ENCODE measurements around the gene SLC22A23.
A peak's percentile ranks its signal among the peaks of the same experiment; 100 is the strongest.

Gene SLC22A23

DNA sequence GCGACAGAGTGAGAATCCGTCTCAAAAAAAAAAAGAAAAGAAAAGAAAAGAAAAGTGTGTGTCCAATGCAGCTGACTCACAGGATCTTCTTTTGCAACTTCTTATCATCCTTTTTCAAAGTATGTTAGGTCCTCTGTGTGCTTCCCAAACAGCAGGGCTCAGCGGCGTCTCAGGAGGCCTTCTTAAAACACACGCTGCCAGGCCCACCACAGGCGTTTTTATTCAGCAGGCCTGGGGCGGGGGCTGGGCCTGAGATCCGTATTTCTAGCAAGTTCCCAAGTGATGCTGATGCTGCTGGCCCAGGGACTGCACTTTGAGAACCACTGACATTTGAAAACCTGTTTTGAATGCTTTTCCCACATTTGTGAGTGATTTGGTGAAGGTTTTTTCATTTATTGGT is 141.0 kb downstream of the SLC22A23 start:
- no peaks in the 10 kb centered on the region for H3K36me3 ChIP-seq
- H3K4me3 ChIP-seq = no peak overlapping the region
- TF ChIP-seq, protein P1, sequence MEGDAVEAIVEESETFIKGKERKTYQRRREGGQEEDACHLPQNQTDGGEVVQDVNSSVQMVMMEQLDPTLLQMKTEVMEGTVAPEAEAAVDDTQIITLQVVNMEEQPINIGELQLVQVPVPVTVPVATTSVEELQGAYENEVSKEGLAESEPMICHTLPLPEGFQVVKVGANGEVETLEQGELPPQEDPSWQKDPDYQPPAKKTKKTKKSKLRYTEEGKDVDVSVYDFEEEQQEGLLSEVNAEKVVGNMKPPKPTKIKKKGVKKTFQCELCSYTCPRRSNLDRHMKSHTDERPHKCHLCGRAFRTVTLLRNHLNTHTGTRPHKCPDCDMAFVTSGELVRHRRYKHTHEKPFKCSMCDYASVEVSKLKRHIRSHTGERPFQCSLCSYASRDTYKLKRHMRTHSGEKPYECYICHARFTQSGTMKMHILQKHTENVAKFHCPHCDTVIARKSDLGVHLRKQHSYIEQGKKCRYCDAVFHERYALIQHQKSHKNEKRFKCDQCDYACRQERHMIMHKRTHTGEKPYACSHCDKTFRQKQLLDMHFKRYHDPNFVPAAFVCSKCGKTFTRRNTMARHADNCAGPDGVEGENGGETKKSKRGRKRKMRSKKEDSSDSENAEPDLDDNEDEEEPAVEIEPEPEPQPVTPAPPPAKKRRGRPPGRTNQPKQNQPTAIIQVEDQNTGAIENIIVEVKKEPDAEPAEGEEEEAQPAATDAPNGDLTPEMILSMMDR (IDR thresholded peaks at IDR 0.05) = no peak
- intact Hi-C loops (cut with DNase I; ENCODE audit: low total_unique reads) = no loop called here
- no peak overlapping the region for H3K27ac ChIP-seq
- peak in 1 of 2 donors; percentile 28 for DNase-seq
- H3K27me3 ChIP-seq = no peaks in the 10 kb centered on the region
- no peaks in the 10 kb centered on the region for H3K9me3 ChIP-seq
- no peaks in the 10 kb centered on the region for H3K4me1 ChIP-seq

DNA sequence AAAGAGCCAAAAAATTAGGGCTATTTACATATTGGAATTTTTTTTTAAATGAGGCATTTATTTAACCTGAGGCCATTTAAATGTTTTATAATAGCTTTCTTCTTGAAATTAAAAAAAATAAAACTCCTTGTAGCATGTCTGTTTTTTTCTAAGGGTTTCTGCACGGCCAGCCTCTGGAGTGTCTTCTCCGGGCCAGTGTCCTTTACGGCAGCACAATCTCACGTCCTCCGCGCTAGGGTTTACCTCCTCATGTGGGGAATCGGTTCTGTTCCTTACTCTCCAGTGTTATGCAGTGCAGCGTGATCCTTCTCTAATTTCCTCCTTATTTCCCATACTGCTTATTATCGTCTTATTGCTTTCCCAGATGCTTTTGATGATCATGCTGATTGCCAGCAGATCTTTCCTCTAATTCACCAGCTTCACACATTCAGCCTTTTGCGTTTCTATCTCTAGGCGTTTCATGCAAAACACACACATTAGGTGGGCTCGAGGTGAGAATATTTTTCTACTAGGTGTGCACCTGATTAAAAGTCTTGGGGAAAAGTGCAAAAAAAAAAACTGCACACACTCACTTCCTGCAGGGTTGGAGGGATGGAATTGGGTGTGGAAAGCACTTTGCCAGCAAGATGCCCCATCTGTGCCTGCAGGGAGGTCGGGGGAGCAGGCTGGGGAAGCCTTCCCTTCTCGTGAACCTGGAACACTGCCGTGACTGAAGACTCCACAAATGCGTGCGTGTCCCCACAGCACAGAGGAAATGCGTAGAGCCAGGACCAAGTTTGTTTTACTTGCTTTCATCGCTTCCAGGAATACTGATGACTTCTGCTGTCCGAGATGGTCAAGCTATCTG is 142.0 kb downstream of the SLC22A23 start:
- H3K9me3 ChIP-seq = no peaks in the 10 kb centered on the region
- H3K36me3 ChIP-seq = no peaks in the 10 kb centered on the region
- no peak overlapping the region for H3K27ac ChIP-seq
- H3K4me1 ChIP-seq = no peaks in the 10 kb centered on the region
- peak in 1 of 2 donors; percentile 25 for DNase-seq
- TF ChIP-seq, protein P1 (IDR thresholded peaks at IDR 0.05) = no peak
- no peaks in the 10 kb centered on the region for H3K27me3 ChIP-seq
- intact Hi-C loops (cut with DNase I; ENCODE audit: low total_unique reads) = no loop called here
- no peak overlapping the region for H3K4me3 ChIP-seq

DNA sequence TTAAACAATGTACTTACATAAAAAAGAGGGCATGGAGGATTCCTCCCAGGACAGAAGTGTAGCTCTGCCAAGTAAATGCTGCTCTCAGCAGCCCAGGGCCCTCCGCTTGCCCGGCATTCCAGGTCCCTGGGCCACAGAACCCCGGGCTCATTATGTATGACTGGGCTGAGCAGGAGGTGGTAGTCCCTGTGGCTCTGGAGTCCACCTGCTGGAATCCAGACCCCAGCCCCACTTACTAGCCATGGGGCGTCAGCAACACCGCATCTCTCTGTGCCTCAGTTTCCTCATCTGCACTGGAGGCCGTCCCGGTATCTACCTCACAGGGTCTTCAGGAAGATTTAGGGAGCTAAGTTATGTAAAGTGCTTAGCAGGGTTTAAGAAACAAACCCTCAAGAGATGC is 142.7 kb downstream of the SLC22A23 start:
- no peaks in the 10 kb centered on the region for H3K4me1 ChIP-seq
- TF ChIP-seq, protein P1 (IDR thresholded peaks at IDR 0.05) = no peak
- H3K27me3 ChIP-seq = no peaks in the 10 kb centered on the region
- H3K4me3 ChIP-seq = no peak overlapping the region
- DNase-seq = peak in 1 of 2 donors; percentile 17
- H3K9me3 ChIP-seq = no peaks in the 10 kb centered on the region
- H3K36me3 ChIP-seq = no peaks in the 10 kb centered on the region
- intact Hi-C loops (cut with DNase I; ENCODE audit: low total_unique reads) = no loop called here
- no peak overlapping the region for H3K27ac ChIP-seq

DNA sequence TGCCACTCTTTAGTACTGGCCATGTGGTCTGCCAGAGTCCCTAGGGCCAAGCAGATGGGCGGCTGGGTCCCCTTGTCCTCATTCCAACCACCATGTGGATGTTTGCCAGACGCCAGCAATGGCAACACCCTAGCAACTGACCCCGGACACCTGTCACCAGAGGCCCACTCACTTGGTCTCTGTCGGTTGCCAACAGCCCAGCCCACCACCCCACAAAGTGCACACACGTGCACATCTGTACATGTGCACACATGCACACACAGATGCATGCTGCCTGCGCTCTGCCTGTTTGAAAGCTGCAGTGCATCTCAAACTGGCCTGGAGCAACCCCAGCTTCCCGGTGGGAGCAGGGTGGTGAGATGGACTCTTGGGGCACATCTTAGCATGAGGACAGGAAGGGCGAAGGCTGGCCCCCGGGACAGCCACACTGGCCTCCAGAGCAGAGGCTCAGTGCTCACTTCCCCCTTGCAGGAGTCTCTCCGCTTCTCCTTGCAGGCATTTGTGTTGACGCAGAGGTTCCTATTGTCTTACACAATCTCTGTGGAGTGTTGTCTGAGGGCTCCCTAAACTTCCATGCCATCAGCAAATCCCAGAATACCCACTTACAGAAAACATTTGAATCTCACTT is 144.1 kb downstream of the SLC22A23 start:
- Histone ChIP-seq H3K27ac (no peak overlapping the region), H3K4me3 (no peak overlapping the region), H3K9me3 (no peaks in the 10 kb centered on the region), H3K36me3 (no peaks in the 10 kb centered on the region), H3K4me1 (no peaks in the 10 kb centered on the region), H3K27me3 (no peaks in the 10 kb centered on the region)
- TF ChIP-seq, protein P1 (IDR thresholded peaks at IDR 0.05) = no peak
- peak; percentile 35 to 65 for DNase-seq
- intact Hi-C loops (cut with DNase I; ENCODE audit: low total_unique reads) = no loop called here

DNA sequence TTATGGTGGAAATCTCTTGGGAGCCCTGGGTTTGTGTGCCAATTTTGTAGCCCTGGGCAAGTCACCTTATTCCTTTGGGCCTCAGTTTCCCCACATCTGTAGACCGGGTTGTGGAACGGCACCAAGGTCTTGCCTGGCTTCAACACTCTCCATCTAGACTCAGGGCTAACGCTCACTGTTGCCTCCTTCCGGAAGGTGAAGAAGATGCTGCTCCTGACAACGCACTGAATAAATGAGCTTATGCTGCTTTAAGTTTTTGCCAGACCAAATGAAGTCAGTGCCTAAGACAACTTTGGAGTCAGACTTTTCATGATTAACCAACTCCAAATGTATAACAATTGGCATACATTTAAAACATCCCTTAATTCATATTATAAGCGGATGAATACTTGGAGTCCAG is 145.0 kb downstream of the SLC22A23 start:
- intact Hi-C loops (cut with DNase I; ENCODE audit: low total_unique reads) = no loop called here
- H3K36me3 ChIP-seq = no peaks in the 10 kb centered on the region
- no peaks in the 10 kb centered on the region for H3K27me3 ChIP-seq
- no peak overlapping the region for H3K27ac ChIP-seq
- TF ChIP-seq, protein P1 (IDR thresholded peaks at IDR 0.05) = no peak
- H3K9me3 ChIP-seq = no peaks in the 10 kb centered on the region
- no peak overlapping the region for H3K4me3 ChIP-seq
- H3K4me1 ChIP-seq = no peaks in the 10 kb centered on the region
- peak in 1 of 2 donors; percentile 27 for DNase-seq

All from tibial artery (tissue), 4 donors.